Left lung (tissue), 10 donors: ENCODE measurements around the gene CARNS1. TPM values are rescaled to one million over a fixed set of nuclear protein-coding genes. Genes with fewer than 3 reads are reported as not detected.

ENCODE experiments used
- ATAC-seq: fragments of 200-7000 bp; cut with Tn5 transposase; one replicate; pipeline ENCODE4 v1.9.1; 2020; ENCODE audit warnings: moderate library complexity
- DNase-seq, 4 donors: peaks; one replicate each; pipeline ENCODE4 v3.0.0-alpha.2; 2013 to 2020
- H3K27ac ChIP-seq, 2 donors: fragments of 200-600 bp; sonication (generic) in 1 of 2; one replicate each; pipeline versions ENCODE4 v1.5.0 to v1.8.0; 2020 to 2021
- H3K27me3 ChIP-seq, 2 donors: fragments of 200-600 bp; sonication (generic) in 1 of 2; one replicate each; pipeline versions ENCODE4 v1.5.0 to v1.8.0; 2020 to 2021
- H3K36me3 ChIP-seq, 2 donors: fragments of 200-600 bp; sonication (generic) in 1 of 2; one replicate each; pipeline versions ENCODE4 v1.5.0 to v1.8.0; 2020 to 2021
- H3K4me1 ChIP-seq, 2 donors: fragments of 200-600 bp; one replicate each; pipeline ENCODE4 v1.8.0; 2021
- H3K4me3 ChIP-seq, 2 donors: fragments of 200-600 bp; sonication (generic) in 1 of 2; one replicate each; pipeline versions ENCODE4 v1.5.0 to v1.8.0; 2020 to 2021; ENCODE audit warnings: mild to moderate bottlenecking in 1 of 2
- H3K9me3 ChIP-seq, 2 donors: fragments of 200-600 bp; sonication (generic) in 1 of 2; one replicate each; pipeline versions ENCODE4 v1.5.0 to v1.8.0; 2020 to 2021
- intact Hi-C, 2 donors: fragments of 100-400 bp; cut with DNase I; formaldehyde crosslinking; loops; one replicate each; pipeline versions ENCODE4 v1.11.2 to v1.14.2; 2022
- polyA plus RNA-seq, 6 donors: library from polyadenylated mRNA; unstranded; fragments of 120-200 nt; gene quantifications; one replicate each; pipeline ENCODE4 v1.2.1, GENCODE V29; 2013; ENCODE audit not compliant: insufficient read length in 6 of 6
- total RNA-seq, 2 donors: library from RNA; stranded (reverse); fragmentation: NEBNext Ultra II Directional; extraction: Animal tissue kit (Norgen Biotek cat#: 25700); gene quantifications; one replicate each; pipeline ENCODE4 v1.2.1, GENCODE V29; 2021
- TF ChIP-seq, protein P1 (sequence below), 2 donors: fragments of 200-600 bp; sonication (generic) in 1 of 2; IDR thresholded peaks; one replicate each; pipeline versions ENCODE4 v1.5.0 to v1.8.0; 2021; ENCODE audit warnings: antibody characterized with exemption in 2 of 2
- donor health status: DM: no; HTN: yes; CAD: no.
- donor health status: DM: no; HTN: no; CAD: no.

The CARNS1 gene
- total and polyA plus RNA-seq, 8 donors: 0.71 to 5.6 (median 3.1) TPM

DNA sequence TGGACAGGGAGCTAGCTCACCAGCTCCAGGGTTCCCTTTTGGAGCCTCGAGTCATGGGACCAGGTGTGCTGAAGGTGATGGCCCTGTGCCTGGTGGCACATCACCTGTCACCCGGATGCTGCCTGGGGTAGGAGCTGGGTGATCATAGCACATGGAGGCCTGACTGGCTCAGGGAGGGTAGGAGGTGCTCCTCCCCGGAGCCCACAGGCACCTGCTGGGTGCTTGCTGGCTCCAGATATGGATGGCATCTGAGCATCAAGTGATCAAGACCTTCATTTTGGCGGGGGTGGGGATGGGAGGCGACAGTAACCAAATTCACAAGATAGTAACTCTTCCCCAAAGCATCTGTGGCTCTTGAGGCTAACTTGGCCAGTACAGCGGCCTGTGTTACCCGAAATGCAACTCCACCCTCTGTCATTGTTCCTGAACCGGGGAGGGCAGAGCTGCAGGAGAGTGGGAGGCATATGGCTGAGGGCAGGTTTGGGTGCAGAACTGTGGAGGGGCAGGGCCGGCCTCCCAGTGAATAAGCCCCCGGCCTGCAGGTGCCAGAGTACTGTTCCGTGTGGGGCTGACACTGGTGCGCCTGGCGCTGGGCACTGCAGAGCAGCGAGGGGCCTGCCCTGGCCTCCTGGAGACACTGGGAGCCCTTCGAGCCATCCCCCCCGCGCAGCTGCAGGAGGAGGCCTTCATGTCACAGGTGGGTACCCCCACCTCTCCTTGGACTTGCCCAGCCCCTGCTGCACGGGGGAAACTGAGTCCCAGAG, 6.9 kb upstream of the CARNS1 start:
- ATAC-seq: no peak
- H3K27ac ChIP-seq: peak overlapping the region in 1 of 2 donors; percentile 53
- H3K36me3 ChIP-seq: no peaks in the 10 kb centered on the region
- intact Hi-C loops: no loop called here
- H3K9me3 ChIP-seq: no peaks in the 10 kb centered on the region
- no peak for DNase-seq
- H3K4me3 ChIP-seq: no peak overlapping the region
- TF ChIP-seq, protein P1, sequence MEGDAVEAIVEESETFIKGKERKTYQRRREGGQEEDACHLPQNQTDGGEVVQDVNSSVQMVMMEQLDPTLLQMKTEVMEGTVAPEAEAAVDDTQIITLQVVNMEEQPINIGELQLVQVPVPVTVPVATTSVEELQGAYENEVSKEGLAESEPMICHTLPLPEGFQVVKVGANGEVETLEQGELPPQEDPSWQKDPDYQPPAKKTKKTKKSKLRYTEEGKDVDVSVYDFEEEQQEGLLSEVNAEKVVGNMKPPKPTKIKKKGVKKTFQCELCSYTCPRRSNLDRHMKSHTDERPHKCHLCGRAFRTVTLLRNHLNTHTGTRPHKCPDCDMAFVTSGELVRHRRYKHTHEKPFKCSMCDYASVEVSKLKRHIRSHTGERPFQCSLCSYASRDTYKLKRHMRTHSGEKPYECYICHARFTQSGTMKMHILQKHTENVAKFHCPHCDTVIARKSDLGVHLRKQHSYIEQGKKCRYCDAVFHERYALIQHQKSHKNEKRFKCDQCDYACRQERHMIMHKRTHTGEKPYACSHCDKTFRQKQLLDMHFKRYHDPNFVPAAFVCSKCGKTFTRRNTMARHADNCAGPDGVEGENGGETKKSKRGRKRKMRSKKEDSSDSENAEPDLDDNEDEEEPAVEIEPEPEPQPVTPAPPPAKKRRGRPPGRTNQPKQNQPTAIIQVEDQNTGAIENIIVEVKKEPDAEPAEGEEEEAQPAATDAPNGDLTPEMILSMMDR (IDR thresholded peaks at IDR 0.05): no peak
- H3K27me3 ChIP-seq: peaks cover 0 to 20% of the 10 kb centered on the region in 2 donors
- H3K4me1 ChIP-seq: peaks cover 0 to 61% of the 10 kb centered on the region in 2 donors

DNA sequence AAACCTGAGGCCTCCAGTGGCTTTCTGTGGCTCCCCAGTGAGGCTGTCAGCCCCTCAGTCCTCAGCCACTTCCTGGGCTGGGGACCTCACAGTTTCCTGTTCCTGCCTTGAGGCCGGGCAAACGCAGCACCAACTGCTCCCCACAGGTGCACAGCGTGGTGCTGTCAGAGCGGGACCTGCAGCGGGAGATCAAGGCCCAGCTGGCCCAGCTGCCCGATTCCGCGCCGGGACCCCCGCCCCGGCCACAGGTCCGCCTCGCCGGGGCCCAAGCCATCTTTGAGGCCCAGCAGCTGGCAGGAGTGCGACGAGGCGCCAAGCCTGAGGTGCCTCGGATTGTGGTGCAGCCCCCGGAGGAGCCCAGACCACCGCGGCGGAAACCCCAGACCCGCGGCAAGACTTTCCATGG, 6.2 kb upstream of the CARNS1 start:
- Histone ChIP-seq H3K27ac (peak overlapping the region in 1 of 2 donors; percentile 53), H3K36me3 (no peaks in the 10 kb centered on the region), H3K4me1 (peaks cover 0 to 55% of the 10 kb centered on the region in 2 donors), H3K27me3 (peaks cover 0 to 23% of the 10 kb centered on the region in 2 donors), H3K9me3 (no peaks in the 10 kb centered on the region), H3K4me3 (peak overlapping the region in 1 of 2 donors; percentile 6)
- peak in 1 of 4 donors; percentile 81 for DNase-seq
- intact Hi-C loops: no loop called here
- peak; percentile 4 for ATAC-seq
- TF ChIP-seq, protein P1 (IDR thresholded peaks at IDR 0.05): no peak

DNA sequence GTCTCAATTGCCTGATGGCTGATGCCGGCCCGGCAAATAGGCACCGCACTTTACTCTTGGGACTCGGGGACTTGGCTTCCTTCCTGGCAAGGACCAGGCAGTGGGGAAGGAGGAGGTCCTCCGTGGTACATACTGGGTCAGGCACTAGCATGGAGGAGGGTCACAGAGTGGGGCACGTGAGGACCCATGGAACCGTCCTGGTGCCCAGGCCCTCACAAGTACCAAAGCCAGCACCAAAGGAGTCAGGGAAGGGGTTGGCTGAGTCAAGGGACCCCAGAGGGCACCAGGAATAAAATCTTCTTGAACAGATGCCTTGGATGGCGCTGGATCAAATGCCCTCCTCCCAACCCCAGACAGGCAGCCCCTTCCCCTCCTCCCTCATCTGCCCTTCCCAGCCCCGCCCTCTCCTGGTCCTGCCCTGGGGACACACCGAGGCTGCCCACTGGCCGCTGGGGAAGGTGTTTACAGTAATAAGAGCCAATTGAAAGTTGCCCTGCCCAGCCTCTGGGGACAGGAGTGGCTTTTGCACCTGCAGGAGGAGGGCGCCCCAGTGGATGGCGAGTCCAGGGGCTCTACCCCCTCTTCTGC, 5.6 kb upstream of the CARNS1 start:
- no peak overlapping the region for H3K4me3 ChIP-seq
- peaks cover 0 to 29% of the 10 kb centered on the region in 2 donors for H3K27me3 ChIP-seq
- intact Hi-C loops: no loop called here
- H3K9me3 ChIP-seq: no peaks in the 10 kb centered on the region
- ATAC-seq (peak; percentile 63), DNase-seq (peak in 1 of 4 donors; percentile 47)
- peak overlapping the region in 1 of 2 donors; percentile 53 for H3K27ac ChIP-seq
- H3K36me3 ChIP-seq: no peaks in the 10 kb centered on the region
- TF ChIP-seq, protein P1 (IDR thresholded peaks at IDR 0.05): no peak
- peaks cover 0 to 54% of the 10 kb centered on the region in 2 donors for H3K4me1 ChIP-seq

DNA sequence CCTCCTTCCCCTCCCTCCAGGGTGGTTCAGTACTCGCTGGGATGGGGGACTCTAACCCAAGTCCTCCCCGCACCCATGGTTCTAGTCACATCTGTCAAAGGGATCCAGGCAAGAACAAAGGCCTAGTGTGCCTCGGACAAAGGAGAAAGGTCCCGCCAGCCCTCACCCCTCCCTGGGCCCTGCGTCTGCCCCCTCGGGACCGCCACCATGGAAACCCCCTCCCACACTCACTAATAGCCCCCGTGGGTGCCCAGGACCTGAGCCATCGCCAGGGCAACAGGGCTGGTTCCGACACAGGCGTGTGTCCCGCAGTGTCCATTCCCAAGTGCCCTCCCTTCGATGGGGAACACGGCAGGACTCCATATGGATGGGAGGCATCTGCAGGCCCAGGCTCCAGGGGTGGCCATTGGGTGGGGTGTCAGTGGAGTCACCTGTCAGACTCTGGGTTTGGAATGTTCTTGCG, 5.1 kb upstream of the CARNS1 start:
- Histone ChIP-seq H3K27ac (peak overlapping the region in 1 of 2 donors; percentile 53), H3K27me3 (peaks cover 0 to 35% of the 10 kb centered on the region in 2 donors), H3K4me1 (peaks cover 4 to 55% of the 10 kb centered on the region in 2 donors), H3K36me3 (no peaks in the 10 kb centered on the region), H3K4me3 (no peak overlapping the region), H3K9me3 (no peaks in the 10 kb centered on the region)
- no peak for ATAC-seq
- intact Hi-C loops: no loop called here
- TF ChIP-seq, protein P1 (IDR thresholded peaks at IDR 0.05): no peak
- no peak for DNase-seq
